VCaP (cell line): Measurements from ENCODE around the gene MRPL21.
"Not testable (repeated sequence)": the region's sequence is repeated elsewhere in the genome, so short reads cannot be mapped to it uniquely, and the experiment has no call there.

Experiments used
- H3K27ac ChIP-seq: fragments of 450-650 bp; 2 replicates; pipeline ENCODE4 v1.5.1; 2017
- TF ChIP-seq, protein P1 (sequence below): fragments of 450-650 bp; conservative IDR thresholded peaks from 2 replicates; pipeline ENCODE4 v1.5.1; 2017; ENCODE audit warnings: mild to moderate bottlenecking, moderate library complexity

The MRPL21 gene

DNA sequence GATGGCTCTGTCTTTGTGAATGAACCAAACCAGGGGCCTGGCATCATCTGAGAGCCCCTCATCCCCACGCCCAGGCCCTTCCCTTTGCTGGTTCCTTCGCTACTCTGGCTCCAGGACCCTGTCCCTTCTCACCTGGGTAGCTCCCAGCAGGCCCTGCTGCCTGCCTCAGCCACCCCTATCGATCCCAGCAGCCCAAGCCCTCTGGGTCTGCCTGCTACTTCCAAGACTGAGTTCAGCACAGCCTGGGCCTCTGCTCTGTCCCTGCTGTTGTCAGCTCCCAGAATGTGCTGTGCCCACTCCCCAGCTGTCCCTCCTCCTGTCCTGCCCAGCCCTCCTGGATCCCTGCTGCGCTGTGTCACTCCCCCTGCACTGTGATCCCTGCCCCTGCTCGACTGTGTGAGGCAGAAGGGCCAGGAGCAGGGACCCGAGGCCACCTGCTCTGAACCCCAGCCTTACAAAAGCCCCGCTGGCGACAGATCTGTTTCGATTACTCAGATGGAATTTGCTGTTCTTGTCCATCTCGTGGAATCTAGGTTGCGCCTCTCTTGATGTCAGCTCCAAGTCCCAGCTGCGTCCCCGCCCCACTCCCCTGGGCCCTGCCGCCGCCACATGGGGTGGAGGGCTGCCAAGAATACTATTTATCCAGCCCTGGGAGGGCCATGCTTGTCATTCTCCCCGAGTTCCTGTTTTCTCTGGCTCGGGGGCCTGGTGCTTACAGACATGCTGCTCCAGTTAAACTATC lies 13.0 kb downstream of the MRPL21 start:
- H3K27ac ChIP-seq, result peak overlapping the region; percentile 52

DNA sequence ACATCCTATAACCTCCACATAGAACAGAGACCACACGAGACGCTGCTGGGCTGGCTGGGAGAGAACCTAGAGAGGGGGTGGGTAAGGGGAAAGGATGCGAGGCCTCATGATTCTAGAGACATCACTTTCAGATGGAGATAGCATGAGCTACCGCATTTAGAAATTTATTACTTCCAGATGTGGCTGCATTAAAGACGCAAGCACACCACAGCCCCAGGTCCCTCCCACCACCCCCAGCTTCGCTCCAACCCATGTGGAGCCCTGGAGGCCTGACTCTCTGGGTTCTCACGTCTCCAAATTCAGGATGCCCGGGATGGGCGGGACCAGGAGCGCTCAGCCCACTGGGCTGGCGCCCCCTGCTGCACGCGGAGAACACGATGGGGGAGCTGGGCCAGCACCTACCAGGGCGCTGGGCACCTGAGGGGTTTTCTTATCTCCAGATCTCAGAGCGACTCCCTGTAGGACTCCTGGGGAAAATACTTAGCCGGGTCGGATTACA lies 13.6 kb downstream of the MRPL21 start:
- TF ChIP-seq, protein P1, sequence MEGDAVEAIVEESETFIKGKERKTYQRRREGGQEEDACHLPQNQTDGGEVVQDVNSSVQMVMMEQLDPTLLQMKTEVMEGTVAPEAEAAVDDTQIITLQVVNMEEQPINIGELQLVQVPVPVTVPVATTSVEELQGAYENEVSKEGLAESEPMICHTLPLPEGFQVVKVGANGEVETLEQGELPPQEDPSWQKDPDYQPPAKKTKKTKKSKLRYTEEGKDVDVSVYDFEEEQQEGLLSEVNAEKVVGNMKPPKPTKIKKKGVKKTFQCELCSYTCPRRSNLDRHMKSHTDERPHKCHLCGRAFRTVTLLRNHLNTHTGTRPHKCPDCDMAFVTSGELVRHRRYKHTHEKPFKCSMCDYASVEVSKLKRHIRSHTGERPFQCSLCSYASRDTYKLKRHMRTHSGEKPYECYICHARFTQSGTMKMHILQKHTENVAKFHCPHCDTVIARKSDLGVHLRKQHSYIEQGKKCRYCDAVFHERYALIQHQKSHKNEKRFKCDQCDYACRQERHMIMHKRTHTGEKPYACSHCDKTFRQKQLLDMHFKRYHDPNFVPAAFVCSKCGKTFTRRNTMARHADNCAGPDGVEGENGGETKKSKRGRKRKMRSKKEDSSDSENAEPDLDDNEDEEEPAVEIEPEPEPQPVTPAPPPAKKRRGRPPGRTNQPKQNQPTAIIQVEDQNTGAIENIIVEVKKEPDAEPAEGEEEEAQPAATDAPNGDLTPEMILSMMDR, result peak; percentile 61
- no peak overlapping the region for H3K27ac ChIP-seq

More for the DNA sequence above, 13.0 kb downstream of the MRPL21 start:
- TF ChIP-seq, protein P1, result peak; percentile 6; the same call in 1 of the 2 replicates

DNA sequence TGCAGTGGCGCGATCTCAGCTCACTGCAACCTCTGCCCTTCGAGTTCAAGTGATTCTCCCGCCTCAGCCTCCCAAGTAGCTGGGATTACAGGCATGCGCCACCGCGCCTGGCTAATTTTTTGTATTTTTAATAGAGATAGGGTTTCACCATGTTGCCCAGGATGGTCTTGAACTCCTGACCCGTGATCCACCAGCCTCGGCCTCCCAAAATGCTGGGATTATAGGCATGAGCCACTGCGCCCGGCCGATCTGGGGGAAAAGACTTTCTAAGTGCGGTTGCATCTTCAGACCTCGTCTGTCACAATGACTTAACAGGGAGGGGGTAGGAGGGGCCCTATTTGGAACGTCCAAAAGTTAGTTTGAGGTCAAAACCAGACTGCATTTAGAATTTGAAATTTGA lies 18.8 kb downstream of the MRPL21 start:
- not testable (repeated sequence) for H3K27ac ChIP-seq

DNA sequence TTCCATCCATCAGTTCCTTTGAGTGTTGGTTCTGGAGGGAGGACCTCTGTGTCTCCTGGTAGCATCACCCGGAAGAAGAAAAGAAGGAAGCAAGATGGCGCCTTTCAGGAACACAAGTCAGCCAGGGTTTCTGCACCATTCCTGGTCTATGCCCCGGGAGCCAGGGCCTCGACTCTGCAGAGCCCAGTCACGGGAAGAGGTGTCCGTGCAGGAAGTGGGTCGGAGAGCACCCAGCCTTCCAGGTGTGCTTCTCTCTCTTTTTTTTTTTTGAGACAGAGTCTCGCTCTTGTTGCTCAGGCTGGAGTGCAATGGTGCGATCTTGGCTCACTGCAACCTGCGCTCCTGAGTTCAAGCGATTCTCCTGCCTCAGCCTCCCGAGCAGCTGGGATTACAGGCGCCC lies 21.2 kb downstream of the MRPL21 start:
- no peak overlapping the region for H3K27ac ChIP-seq
- TF ChIP-seq, protein P1, result no peak

DNA sequence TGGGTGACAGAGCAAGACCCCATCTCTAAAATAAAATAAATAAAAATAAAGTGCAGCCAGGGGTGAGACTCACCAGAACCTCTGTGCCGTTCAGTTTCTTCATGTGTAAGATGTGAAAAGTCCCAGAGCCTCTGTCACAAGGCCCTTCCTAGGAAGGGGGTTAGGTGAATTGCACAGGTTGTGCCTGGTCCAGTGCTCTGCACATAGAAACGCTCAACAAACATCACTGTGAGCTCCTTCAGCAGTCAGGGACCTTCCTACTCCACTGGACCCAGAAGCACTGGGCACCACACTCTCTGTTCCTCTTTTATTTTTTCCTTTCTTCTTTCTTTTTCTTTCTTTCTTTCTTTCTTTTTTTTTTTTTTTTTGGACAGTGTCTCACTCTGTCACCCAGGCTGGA lies 22.3 kb downstream of the MRPL21 start:
- TF ChIP-seq, protein P1, result no peak
- H3K27ac ChIP-seq, result no peak overlapping the region

DNA sequence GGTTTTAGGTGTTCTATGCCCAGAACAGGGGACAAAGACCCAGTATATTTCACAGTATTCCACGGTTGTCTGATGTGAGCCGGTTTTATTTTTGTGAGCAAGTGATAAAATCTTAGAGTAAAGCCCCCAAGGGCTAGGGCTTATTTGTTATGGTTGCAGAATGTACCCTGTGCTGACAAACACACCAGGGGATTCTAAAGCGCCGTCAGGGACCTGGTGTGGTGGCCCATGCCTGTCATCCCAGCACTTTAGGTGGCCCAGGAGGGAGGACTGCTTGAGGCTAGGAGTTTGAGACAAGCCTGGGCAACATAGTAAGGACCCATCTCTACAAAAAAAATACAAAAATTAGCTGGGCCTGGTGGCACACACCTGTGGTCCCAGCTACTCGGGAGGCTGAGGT lies 22.8 kb downstream of the MRPL21 start:
- TF ChIP-seq, protein P1, result no peak
- no peak overlapping the region for H3K27ac ChIP-seq

DNA sequence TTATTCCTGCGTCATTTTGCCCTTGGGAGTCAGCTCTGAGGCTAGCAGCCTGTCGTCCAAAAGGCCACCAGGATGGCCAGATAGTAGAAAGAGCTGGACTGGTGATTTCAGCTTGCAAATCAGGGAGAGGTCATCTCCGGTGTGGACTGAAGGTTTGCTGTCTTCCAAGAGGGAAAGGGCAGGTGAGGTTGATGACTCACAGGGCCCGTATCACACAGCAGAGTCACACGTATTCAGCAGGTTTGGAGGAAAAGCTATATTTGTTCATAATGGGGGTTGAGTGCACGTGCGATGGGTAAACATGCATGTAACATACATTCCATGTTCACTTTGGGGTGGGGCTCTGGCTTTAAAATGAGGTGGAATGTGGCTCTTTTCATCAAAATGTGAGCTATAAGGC lies 25.6 kb downstream of the MRPL21 start:
- no peak overlapping the region for H3K27ac ChIP-seq
- TF ChIP-seq, protein P1, result no peak

DNA sequence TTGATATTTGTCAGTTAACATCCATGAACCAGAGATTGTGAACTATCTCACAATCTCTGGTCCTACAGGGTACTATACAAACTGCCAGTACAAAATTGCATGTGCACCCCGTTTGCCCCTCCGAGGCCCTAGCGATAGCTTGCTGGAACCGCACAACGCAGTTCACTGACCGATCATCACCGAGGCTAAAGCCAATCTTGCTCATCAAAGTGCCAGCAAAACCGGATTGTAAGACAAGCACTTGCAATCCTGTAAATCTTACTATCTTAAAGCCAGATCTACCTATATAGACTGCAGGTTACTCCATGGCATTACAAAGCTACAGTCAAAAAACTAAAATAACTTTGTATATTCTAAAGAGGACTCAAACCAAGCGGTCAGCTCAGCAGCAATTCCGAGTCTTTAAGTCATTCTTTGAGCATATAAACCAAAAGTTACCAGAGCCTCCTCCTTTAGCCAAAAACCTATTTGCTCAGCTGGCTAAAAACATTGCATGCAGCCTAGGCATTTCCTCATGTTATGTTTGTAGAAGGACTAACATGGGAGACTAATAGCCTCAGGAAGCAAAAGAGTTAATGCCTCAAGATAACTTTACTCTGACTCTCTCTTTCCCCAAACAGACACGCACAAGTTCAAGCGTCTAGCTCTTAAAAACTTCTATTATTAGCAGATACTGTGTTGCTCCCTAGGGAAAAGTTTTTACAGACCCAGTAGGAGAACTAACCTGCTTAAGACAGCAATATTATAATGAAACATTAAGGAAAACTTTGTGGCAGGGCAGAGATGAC lies 31.2 kb downstream of the MRPL21 start:
- TF ChIP-seq, protein P1, result peak; percentile 27; the same call in 1 of the 2 replicates
- peak overlapping the region; percentile 73 for H3K27ac ChIP-seq
